ENCODE measurements around the gene ABHD11.

DNA sequence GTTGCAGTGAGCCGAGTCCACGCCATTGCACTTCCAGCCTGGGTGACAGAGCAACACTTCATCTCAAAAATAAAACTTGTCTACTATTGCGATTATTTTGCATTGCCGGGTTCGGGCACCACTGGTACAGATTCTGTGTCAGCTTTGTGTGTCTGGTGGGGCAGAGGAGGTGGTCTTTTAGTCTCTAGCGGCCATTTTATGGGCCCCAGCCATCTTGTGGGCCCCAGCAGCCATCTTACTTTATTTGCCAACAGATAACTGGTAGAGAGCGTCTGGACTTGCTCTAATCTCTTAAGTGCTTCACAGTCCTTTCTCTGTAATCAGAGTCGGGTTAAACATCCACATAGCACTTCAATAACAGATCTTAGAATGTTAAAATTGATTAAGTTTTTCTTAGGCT, 50.3 kb downstream of the ABHD11 start:
- TF ChIP-seq, protein P1, sequence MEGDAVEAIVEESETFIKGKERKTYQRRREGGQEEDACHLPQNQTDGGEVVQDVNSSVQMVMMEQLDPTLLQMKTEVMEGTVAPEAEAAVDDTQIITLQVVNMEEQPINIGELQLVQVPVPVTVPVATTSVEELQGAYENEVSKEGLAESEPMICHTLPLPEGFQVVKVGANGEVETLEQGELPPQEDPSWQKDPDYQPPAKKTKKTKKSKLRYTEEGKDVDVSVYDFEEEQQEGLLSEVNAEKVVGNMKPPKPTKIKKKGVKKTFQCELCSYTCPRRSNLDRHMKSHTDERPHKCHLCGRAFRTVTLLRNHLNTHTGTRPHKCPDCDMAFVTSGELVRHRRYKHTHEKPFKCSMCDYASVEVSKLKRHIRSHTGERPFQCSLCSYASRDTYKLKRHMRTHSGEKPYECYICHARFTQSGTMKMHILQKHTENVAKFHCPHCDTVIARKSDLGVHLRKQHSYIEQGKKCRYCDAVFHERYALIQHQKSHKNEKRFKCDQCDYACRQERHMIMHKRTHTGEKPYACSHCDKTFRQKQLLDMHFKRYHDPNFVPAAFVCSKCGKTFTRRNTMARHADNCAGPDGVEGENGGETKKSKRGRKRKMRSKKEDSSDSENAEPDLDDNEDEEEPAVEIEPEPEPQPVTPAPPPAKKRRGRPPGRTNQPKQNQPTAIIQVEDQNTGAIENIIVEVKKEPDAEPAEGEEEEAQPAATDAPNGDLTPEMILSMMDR (IDR thresholded peaks at IDR 0.05), result no peak
- no peak for TF ChIP-seq EZH2 (IDR thresholded peaks at IDR 0.05; ENCODE audit: borderline replicate concordance, insufficient read depth, low read depth, low read length, poor library complexity, severe bottlenecking)
